IMR-90 (cell line): Measurements from ENCODE around the gene NPSR1. TPM values are rescaled to one million over a fixed set of nuclear protein-coding genes. Genes with fewer than 3 reads are reported as not detected.

Experiments
- ATAC-seq: fragments of 200-7000 bp; cut with Tn5 transposase; 2 replicates; pipeline ENCODE4 v1.9.1; 2020; ENCODE audit warnings: low read depth, mild to moderate bottlenecking, moderate library complexity
- BruUV-seq: library from RNA; stranded (reverse); fragments of 400-500 nt; replicated peaks from 2 replicates; lab custom pipeline; 2021; lab: Mats Ljungman, UMichigan
- CTCF ChIA-PET: fragments of 300-600 bp; formaldehyde crosslinking; extraction: SDS; loops from one replicate; lab custom pipeline; 2021; ENCODE audit warnings: antibody characterized with exemption; lab: Yijun Ruan, JAX
- POLR2A ChIA-PET: fragments of 300-600 bp; sonication (Branson Sonifier 250); formaldehyde crosslinking; loops from one replicate; lab custom pipeline; 2022; ENCODE audit warnings: antibody characterized with exemption; ENCODE audit not compliant: unreplicated experiment; lab: Charles Lee
- DNase-seq: peaks from one replicate; pipeline ENCODE4 v3.0.0; 2013
- H2AFZ ChIP-seq: replicated peaks from 2 replicates; pipeline ENCODE3; 2013; ENCODE audit warnings: low read length, mild to moderate bottlenecking; ENCODE audit not compliant: poor library complexity
- H2AK5ac ChIP-seq: 2 replicates; pipeline ENCODE4 v1.6.1; 2013; ENCODE audit warnings: low read depth, low read length, inconsistent platforms
- H2AK9ac ChIP-seq: replicated peaks from 2 replicates; pipeline ENCODE3; 2013; ENCODE audit warnings: mild to moderate bottlenecking, low read depth, low read length, moderate library complexity; ENCODE audit not compliant: poor library complexity
- H2BK120ac ChIP-seq: 2 replicates; pipeline ENCODE4 v1.6.1; 2013; ENCODE audit warnings: low read depth, low read length, inconsistent platforms
- H2BK15ac ChIP-seq: 3 replicates; pipeline ENCODE4 v1.6.1; 2013; ENCODE audit warnings: low read depth, low read length, inconsistent platforms
- H2BK20ac ChIP-seq: 2 replicates; pipeline ENCODE4 v1.6.1; 2013; ENCODE audit warnings: low read depth, mild to moderate bottlenecking, inconsistent platforms, low read length, moderate library complexity
- H2BK5ac ChIP-seq: 2 replicates; pipeline ENCODE4 v1.6.1; 2013; ENCODE audit warnings: mild to moderate bottlenecking, low read depth, low read length, inconsistent platforms; ENCODE audit not compliant: poor library complexity, severe bottlenecking
- H3K14ac ChIP-seq: replicated peaks from 2 replicates; pipeline ENCODE4 v1.6.1; 2013; ENCODE audit warnings: low read depth, low read length, inconsistent platforms
- H3K18ac ChIP-seq: 2 replicates; pipeline ENCODE4 v1.6.1; 2013; ENCODE audit warnings: low read depth, low read length, control low read depth
- H3K23ac ChIP-seq: 2 replicates; pipeline ENCODE4 v1.6.1; 2013; ENCODE audit warnings: low read depth, low read length, inconsistent platforms
- H3K27ac ChIP-seq: 2 replicates; pipeline ENCODE4 v1.5.1; 2013; ENCODE audit warnings: mild to moderate bottlenecking, control low read depth, low read length; ENCODE audit not compliant: insufficient read depth
- H3K27me3 ChIP-seq: 2 replicates; pipeline ENCODE4 v1.6.1; 2013; ENCODE audit warnings: low read length; ENCODE audit not compliant: control insufficient read depth, insufficient read depth
- H3K36me3 ChIP-seq: 2 replicates; pipeline ENCODE4 v1.6.1; 2013; ENCODE audit warnings: low read length, mixed read lengths; ENCODE audit not compliant: control insufficient read depth, insufficient read depth
- H3K4ac ChIP-seq: 2 replicates; pipeline ENCODE4 v1.6.1; 2013; ENCODE audit warnings: low read depth, low read length, inconsistent platforms
- H3K4me1 ChIP-seq: 2 replicates; pipeline ENCODE4 v1.6.1; 2013; ENCODE audit warnings: low read length, mixed read lengths; ENCODE audit not compliant: control insufficient read depth, insufficient read depth
- H3K4me2 ChIP-seq: 2 replicates; pipeline ENCODE4 v1.6.1; 2013; ENCODE audit warnings: low read depth, mild to moderate bottlenecking, control low read depth, low read length, moderate library complexity
- H3K4me3 ChIP-seq: 2 replicates; pipeline ENCODE4 v1.5.1; 2013; ENCODE audit warnings: low read depth, mild to moderate bottlenecking, control low read depth, low read length, moderate library complexity; ENCODE audit not compliant: insufficient read depth
- H3K56ac ChIP-seq: 2 replicates; pipeline ENCODE4 v1.6.1; 2013; ENCODE audit warnings: low read length, inconsistent platforms; ENCODE audit not compliant: insufficient read depth; ENCODE audit errors: extremely low read depth
- H3K79me1 ChIP-seq, 2 experiments: 2 replicates each; pipeline ENCODE4 v1.6.1; 2013; ENCODE audit warnings: low read length in 2 of 2, inconsistent platforms in 1 of 2, low read depth in 1 of 2
- H3K9ac ChIP-seq: 2 replicates; pipeline ENCODE4 v1.6.1; 2013; ENCODE audit warnings: low read depth, low read length, control low read depth
- H3K9me1 ChIP-seq: 2 replicates; pipeline ENCODE4 v1.6.1; 2013; ENCODE audit warnings: low read length, inconsistent platforms; ENCODE audit not compliant: insufficient read depth
- H3K9me3 ChIP-seq: 2 replicates; pipeline ENCODE4 v1.6.1; 2013; ENCODE audit warnings: low read length; ENCODE audit not compliant: control insufficient read depth, insufficient read depth
- H4K20me1 ChIP-seq: 2 replicates; pipeline ENCODE4 v1.6.1; 2013; ENCODE audit warnings: low read length, inconsistent platforms; ENCODE audit not compliant: insufficient read depth
- H4K5ac ChIP-seq: 2 replicates; pipeline ENCODE4 v1.6.1; 2013; ENCODE audit warnings: mild to moderate bottlenecking, low read depth, low read length, control low read depth
- H4K8ac ChIP-seq, 2 experiments: 2 replicates each; pipeline ENCODE4 v1.6.1; 2013; ENCODE audit warnings: low read depth in 2 of 2, low read length in 2 of 2, control low read depth in 1 of 2, inconsistent platforms in 1 of 2
- H4K91ac ChIP-seq: 2 replicates; pipeline ENCODE4 v1.6.1; 2013; ENCODE audit warnings: low read depth, low read length, inconsistent platforms; ENCODE audit not compliant: insufficient read depth
- CEBPB ChIP-seq: IDR thresholded peaks from 2 replicates; pipeline ENCODE4 v1.6.1; 2012; ENCODE audit warnings: low read depth, low read length, improper control_type of control experiment
- CHD1 ChIP-seq: IDR thresholded peaks from 2 replicates; pipeline ENCODE4 v1.6.1; 2012; ENCODE audit warnings: low read depth, low read length, improper control_type of control experiment
- CTCF ChIP-seq: conservative IDR thresholded peaks from 2 replicates; pipeline ENCODE4 v1.5.1; 2012; ENCODE audit warnings: mild to moderate bottlenecking, low read depth, low read length, improper control_type of control experiment
- ELK1 ChIP-seq: fragments of 150-350 bp; IDR thresholded peaks from 2 replicates; pipeline ENCODE4 v1.6.1; 2016; ENCODE audit warnings: low read depth, mild to moderate bottlenecking, low read length, moderate library complexity, borderline replicate concordance
- MAZ ChIP-seq: IDR thresholded peaks from 2 replicates; pipeline ENCODE4 v1.6.1; 2012; ENCODE audit warnings: low read depth, mild to moderate bottlenecking, low read length, improper control_type of control experiment, moderate library complexity, borderline replicate concordance
- MXI1 ChIP-seq: IDR thresholded peaks from 2 replicates; pipeline ENCODE4 v1.6.1; 2012; ENCODE audit warnings: low read depth, mild to moderate bottlenecking, low read length, moderate library complexity, borderline replicate concordance
- NFE2L2 ChIP-seq: fragments of 150-350 bp; IDR thresholded peaks from 2 replicates; pipeline ENCODE4 v1.6.1; 2016; ENCODE audit warnings: low read depth, mild to moderate bottlenecking, low read length
- POLR2A ChIP-seq: IDR thresholded peaks from 2 replicates; pipeline ENCODE4 v1.6.1; 2012; ENCODE audit warnings: mild to moderate bottlenecking, low read depth, low read length
- RAD21 ChIP-seq: IDR thresholded peaks from 2 replicates; pipeline ENCODE4 v1.6.1; 2012; ENCODE audit warnings: low read length, improper control_type of control experiment
- RCOR1 ChIP-seq: IDR thresholded peaks from 2 replicates; pipeline ENCODE4 v1.6.1; 2012; ENCODE audit warnings: mild to moderate bottlenecking, low read length, improper control_type of control experiment; ENCODE audit not compliant: insufficient replicate concordance
- SMC3 ChIP-seq: fragments of 150-350 bp; IDR thresholded peaks from 2 replicates; pipeline ENCODE4 v1.6.1; 2016; ENCODE audit warnings: low read depth, mild to moderate bottlenecking, antibody characterized with exemption, low read length, moderate library complexity
- WGBS, 2 experiments: methylation state at CpG; one replicate each; pipeline versions ENCODE4 v1.1.5 to v1.1.7; 2013; ENCODE audit warnings: missing lambda C conversion rate in 2 of 2; ENCODE audit not compliant: insufficient read length in 1 of 2; ENCODE audit errors: extremely low coverage in 2 of 2; 5-methylcytosine and 5-hydroxymethylcytosine counted together
- dilution Hi-C: fragments of 300-500 bp; cut with HindIII; formaldehyde crosslinking; loops from one replicate; pipeline ENCODE4 v1.14.3; 2018; ENCODE audit warnings: low sequenced_read_pairs; ENCODE audit not compliant: unreplicated experiment
- in situ Hi-C: fragments of 300-500 bp; cut with MboI; formaldehyde crosslinking; loops from 3 replicates; pipeline ENCODE4 v1.14.3; 2019; ENCODE audit warnings: low sequenced_read_pairs, inconsistent platforms, mixed read lengths
- intact Hi-C: fragments of 100-400 bp; cut with micrococcal nuclease; formaldehyde crosslinking; loops from 2 replicates; pipeline ENCODE4 v1.10.0; 2022
- polyA plus RNA-seq, 3 experiments: library from polyadenylated mRNA; depleted of rRNA; stranded (reverse); fragments of >200 nt; gene quantifications; 2 replicates each; pipeline ENCODE4 v1.2.3, GENCODE V29; 2012; ENCODE audit warnings: low replicate concordance in 1 of 3
- total RNA-seq: library from RNA; depleted of rRNA; stranded (reverse); fragments of >200 nt; gene quantifications from 2 replicates; pipeline ENCODE4 v1.2.3, GENCODE V29; 2012
- TF ChIP-seq, protein P1 (sequence below): fragments of 150-350 bp; IDR thresholded peaks from 2 replicates; pipeline ENCODE4 v1.6.1; 2017; ENCODE audit warnings: mild to moderate bottlenecking, antibody characterized with exemption, low read length, low read depth

Gene NPSR1
- total and polyA plus RNA-seq, 2 of the 4 experiments (the other 2 are of a cell fraction), result not detected

DNA sequence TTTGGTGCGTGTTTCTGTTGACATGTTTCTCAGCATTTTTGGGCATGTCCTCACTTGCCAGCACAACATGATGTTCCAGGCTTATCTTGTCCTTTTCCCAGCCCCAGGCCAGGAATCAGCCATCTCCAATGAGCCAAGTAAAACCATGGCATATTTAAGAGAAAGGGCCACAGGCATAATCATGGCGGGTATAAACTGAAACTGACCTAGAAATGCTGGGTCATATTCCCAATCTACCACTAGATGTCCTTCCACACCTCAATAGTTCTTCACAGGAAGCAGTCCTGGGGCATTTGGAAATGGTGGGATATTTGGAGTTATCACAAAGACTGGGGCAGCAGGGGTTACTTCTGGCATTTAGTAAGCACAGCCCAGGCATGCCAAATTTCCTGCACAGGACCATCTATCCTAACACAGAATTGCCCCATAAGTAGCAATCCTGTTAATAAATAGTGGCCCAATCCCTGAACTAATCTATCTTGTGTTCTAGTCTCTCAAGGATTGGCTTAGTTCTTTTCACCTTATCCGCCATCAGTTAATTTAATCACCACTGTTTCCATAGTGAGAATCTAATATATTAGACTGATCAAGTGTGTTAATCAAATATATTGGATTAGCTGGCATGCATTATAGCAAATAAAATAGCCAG is 101.6 kb downstream of the NPSR1 start:
- no peak overlapping the region for H2AK5ac ChIP-seq
- H4K5ac ChIP-seq, result no peak overlapping the region
- POLR2A ChIA-PET, result no interaction called here
- peak overlapping the region; percentile 70 for H2AFZ ChIP-seq
- TF ChIP-seq SMC3, result peak; percentile 33
- no peak for TF ChIP-seq CEBPB
- peak; percentile 57 for TF ChIP-seq CTCF
- TF ChIP-seq, protein P1, sequence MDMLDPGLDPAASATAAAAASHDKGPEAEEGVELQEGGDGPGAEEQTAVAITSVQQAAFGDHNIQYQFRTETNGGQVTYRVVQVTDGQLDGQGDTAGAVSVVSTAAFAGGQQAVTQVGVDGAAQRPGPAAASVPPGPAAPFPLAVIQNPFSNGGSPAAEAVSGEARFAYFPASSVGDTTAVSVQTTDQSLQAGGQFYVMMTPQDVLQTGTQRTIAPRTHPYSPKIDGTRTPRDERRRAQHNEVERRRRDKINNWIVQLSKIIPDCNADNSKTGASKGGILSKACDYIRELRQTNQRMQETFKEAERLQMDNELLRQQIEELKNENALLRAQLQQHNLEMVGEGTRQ, result no peak
- TF ChIP-seq MXI1, result no peak
- TF ChIP-seq ELK1, result no peak
- TF ChIP-seq RAD21, result peak; percentile 44
- TF ChIP-seq POLR2A, result no peak
- no peak for TF ChIP-seq RCOR1
- TF ChIP-seq MAZ, result no peak
- TF ChIP-seq CHD1, result no peak
- no peak for TF ChIP-seq NFE2L2
- H4K91ac ChIP-seq, result no peak overlapping the region
- H3K56ac ChIP-seq, result no peak overlapping the region
- WGBS, 2 experiments, result 100% methylated on average over 1 of the region's 3 CpGs; no CpG with 5 or more reads in 1 of the 2 experiments
- H3K9me3 ChIP-seq, result no peaks in the 10 kb centered on the region
- H4K8ac ChIP-seq, result no peak overlapping the region
- H3K4me1 ChIP-seq, result no peaks in the 10 kb centered on the region
- no peak overlapping the region for H3K4ac ChIP-seq
- in situ Hi-C loops, result no loop called here
- H3K4me2 ChIP-seq, result peak overlapping the region; percentile 91
- peak; percentile 45 for DNase-seq
- no peaks in the 10 kb centered on the region for H3K79me1 ChIP-seq
- intact Hi-C loops, result loop anchor here (5.0 to 10.0 kb wide), 2 partner anchors 278 to 775 kb away; partner anchors contain the start of gene DPY19L1
- no peak overlapping the region for H2BK20ac ChIP-seq
- H2AK9ac ChIP-seq, result no peak overlapping the region
- no peaks in the 10 kb centered on the region for H3K27me3 ChIP-seq
- no peaks in the 10 kb centered on the region for H3K9me1 ChIP-seq
- no peaks in the 10 kb centered on the region for H4K20me1 ChIP-seq
- no peak overlapping the region for H2BK5ac ChIP-seq
- ATAC-seq, result peak; percentile 88
- H3K18ac ChIP-seq, result no peak overlapping the region
- no peak overlapping the region for H3K4me3 ChIP-seq
- no peak overlapping the region for H3K14ac ChIP-seq
- H2BK15ac ChIP-seq, result no peak overlapping the region
- no peaks in the 10 kb centered on the region for H3K36me3 ChIP-seq
- dilution Hi-C loops, result no loop called here
- no peak overlapping the region; the same call in 1 of the 2 replicates for H3K23ac ChIP-seq
- no peak overlapping the region for H3K9ac ChIP-seq
- CTCF ChIA-PET, result no interaction called here
- H3K27ac ChIP-seq, result no peak overlapping the region
- H2BK120ac ChIP-seq, result no peak overlapping the region
- BruUV-seq, result no TSS peak
